Skin of body (tissue), 2 donors: ENCODE data around the gene VCX3A. TPM values are rescaled to one million over a fixed set of nuclear protein-coding genes. Genes with fewer than 3 reads are reported as not detected.
"Not testable (repeated sequence)": the region's sequence is repeated elsewhere in the genome, so short reads cannot be mapped to it uniquely, and the experiment has no call there.

Experiments
- DNase-seq: peaks from one replicate; lab custom pipeline; 2025; lab: John Stamatoyannopoulos, UW
- total RNA-seq: library from RNA; depleted of rRNA; stranded (reverse); fragments of >200 nt; gene quantifications from one replicate; pipeline ENCODE4 v1.2.3, GENCODE V29; 2014

Gene VCX3A
- total RNA-seq = not detected

DNA sequence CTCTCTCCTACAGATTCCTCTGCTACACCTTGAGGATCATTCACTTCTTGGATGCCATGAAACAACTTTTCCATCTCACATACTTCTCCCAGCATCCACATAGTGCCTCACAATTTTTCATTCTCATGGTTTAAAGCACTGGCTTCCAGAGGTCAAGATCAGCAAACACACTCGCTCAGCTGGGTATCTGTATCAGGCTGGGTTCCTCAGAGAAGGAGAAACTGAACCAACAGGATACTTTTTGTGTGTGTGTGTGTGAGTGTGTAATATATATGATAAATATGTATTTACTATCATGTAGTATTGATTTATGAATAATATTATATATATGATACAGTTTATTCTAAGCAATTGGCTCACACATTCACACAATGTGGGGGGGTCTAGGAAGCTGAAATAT is at the start of gene VCX3A:
Gene VCX3A, minus strand, starts transcription at position 101 of the 400 bp plus-strand sequence. CDS start 621 bp downstream, outside the sequence.
- DNase-seq = not testable (repeated sequence)

DNA sequence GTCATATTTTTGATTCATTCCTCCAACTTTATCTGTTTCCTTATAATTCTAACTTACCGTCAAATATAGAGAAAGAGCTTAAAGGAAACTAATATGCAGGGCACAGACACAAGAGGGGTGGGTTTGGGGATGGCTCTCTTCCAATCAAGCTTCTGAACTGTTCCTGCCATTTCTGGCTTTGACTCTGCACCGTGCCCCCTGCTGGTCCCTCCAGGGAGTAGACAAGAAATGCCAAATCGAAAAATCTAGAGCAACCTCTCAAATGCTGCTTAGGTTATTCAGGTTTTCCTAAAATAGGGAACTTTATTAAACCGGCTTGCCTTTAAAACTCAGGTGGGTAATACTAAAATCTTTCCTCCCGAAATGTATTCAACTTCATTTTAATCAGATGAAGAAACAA is 39.8 kb upstream of the VCX3A start:
- DNase-seq = no peak

DNA sequence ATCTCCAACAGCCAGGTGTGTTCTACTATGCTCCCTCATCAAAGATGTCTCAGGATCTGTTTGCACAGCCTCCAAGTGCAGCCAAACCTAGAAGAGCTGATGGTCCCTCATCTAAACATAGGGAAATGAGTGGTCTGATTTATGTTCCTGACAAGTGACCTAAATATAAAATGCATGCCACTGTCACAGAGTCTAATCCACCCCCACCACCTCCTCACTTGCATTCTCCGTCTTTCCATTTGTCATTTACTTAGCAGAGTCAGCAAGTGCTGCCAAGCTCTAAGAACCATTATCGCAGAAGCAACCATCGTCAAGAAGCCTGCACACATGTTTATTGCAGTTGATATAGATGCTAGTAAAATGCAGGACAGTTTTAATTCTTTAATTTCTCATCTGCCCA is 33.1 kb upstream of the VCX3A start:
- DNase-seq = no peak

DNA sequence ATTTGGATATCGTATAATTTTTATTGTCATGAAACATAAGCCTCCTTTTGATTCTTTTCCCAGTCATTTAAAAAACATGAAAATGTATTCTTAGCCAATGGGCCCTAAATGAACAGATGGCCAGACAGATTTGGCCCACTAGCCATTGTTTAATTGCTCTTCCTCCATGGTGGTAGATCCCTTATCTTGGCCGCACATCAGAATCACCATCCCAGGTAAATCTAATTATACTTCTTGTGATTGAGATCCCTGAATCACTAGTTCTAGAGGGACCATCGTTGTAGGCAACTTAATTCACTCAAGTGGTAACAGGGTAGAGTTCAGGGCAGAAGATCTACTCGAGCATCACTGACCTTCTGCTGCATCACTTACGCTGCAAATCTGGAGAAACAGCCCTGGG is 24.1 kb upstream of the VCX3A start:
- no peak for DNase-seq

DNA sequence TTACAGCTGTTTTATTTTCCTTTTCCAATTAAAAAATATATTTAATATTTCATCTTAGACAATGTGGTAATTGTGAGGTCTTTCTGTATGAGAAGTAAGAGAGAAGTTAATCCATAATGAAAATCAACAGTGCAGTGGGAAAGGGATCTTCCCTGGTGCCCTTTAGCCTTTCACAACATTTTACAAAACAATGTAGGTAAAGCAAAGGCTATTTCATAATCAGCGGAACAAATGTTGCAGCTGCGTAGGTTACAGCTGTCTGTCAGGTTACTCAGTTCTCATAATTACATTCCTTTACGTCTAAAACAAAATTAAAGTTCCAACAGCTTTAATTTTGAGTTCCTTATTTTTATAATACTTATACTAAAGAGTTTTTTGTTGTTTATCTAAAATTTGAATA is 22.8 kb upstream of the VCX3A start:
- no peak for DNase-seq

DNA sequence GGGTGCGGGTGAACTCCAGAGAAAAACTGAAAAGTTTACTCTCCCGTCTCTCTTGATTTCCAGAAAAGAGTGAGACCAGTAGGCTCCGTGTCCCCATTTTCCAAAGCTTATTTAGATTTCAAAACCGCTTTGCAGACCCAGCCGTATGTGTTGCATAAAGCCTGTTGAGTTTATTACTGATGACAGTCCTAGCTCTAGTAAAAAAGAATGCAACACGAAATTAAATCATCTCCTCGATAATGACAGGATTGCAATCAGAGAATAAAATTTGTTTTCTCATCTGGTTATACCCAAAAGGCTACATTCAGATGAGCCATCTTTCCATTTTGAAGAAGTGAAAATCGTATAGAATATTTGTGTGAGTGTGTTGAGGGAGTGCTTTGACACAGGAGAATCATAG is 16.1 kb upstream of the VCX3A start:
- DNase-seq = no peak

DNA sequence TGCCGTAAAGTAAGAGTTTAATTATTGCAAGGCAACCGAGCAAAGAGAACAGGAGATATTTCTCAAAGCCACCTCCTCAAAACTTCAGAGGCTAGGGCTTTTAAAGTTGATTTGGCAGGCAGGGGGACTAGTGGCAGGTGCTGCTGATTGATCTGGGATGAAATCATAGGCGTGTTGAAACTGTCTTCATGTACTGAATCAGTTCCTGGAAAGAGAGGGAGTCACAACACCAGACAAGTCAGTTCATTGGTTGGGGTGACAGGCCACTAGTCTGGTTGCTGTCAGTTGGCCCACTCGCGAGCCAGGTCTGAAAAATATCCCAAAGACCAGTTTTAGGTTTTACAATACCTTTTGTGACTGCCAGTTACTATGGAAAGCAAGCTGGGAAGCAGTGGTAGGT is 10.8 kb upstream of the VCX3A start:
- DNase-seq = no peak

DNA sequence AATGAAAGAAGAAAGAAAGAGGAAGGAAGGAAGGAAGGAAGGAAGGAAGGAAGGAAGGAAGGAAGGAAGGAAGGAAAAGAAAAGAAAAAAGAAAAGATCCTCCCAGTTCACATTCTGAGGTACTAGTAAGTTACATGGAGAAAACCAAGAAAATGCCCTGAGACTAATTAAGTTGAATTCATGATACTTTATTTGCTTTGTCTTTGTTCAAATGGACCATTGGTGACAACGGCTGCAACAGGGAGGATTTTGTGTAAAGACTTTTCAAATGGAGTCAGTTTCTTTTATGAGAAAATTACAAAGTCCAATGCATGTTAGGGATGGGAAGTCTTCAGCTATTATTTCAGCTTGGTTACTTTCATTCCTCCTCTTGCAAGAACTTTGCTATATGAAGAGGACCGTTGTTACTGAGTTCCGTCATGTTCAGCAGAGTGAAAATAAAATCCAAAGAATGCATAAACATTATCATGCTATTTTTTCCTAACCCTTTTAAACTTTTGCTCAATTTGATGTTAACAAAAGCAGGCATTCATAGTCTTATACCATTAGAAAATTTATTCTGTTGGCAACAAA is 8.3 kb downstream of the VCX3A start:
- DNase-seq = no peak

DNA sequence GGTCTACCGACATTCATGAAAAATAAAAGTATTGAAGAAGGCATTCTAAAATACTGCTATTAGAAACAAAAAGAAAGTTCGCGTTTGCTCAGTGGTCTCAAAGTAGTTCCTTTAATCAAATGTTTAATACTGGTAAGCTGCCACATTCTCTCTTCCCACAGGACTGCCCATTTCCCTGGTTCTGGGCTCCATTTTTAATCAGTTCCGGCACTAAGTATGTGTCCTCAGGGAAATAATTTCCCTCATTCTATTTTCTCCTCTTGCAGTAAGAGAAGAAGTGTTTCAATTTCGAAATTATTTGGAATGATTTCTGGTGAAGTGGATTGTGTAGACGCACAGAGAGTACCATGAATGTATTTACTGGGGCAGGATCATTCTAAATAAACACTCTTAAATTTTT is 17.5 kb downstream of the VCX3A start:
- DNase-seq = no peak

DNA sequence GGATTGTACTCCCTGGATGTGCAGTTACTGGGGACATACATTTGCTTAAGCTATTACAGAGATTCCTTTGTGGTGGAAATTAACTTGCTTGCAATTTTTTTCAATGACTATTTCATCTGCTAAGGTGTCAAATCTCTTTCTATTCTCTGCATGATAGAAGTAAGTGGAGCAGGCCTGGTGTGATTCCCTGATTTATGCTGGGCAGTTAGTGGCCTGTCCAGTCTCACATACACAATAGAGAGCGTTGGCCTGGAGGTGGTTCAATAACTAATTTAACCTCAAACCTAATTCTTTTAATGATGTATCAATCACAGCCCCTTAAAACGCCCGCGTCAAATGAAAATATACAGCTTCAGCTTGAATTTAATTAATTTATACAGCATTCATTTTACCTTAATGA is 28.5 kb downstream of the VCX3A start:
- no peak for DNase-seq

DNA sequence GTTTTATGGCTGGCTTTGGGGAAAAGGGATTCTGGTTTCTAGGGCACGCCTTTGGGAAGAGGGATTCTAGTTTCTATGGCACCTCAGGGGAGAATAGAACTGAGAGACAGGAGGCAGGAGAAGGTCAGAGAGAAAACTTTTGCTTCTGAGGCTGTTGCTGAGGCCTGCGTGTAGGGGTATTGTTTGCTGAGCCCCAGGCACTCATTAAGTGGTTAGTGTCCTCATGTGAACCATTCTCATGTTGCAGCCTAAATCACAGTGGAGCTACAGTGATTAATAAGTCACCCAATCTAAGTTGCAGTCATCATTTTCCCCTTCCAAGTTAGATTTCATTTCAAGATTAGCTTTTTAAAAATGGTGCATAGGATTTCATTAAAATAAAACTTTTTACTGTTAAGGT is 29.0 kb downstream of the VCX3A start:
- no peak for DNase-seq

DNA sequence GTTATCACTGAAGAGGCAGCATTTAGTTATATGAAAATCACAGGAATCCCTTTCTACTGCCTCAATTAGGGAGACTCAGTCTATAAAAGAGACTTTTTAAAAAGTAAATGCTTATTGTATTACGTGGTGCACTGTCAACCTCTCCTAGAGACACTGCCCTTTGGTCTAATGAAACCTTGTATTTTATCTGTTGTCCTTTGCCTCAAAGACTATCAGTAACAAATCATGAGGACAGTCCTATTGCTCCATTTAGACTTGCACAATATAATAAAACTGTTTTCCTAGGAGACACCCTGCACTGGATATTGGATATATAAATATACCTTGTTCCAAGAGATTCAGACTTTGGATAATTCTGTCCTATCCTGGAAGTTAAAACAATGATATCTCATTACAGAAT is 34.2 kb downstream of the VCX3A start:
- no peak for DNase-seq

DNA sequence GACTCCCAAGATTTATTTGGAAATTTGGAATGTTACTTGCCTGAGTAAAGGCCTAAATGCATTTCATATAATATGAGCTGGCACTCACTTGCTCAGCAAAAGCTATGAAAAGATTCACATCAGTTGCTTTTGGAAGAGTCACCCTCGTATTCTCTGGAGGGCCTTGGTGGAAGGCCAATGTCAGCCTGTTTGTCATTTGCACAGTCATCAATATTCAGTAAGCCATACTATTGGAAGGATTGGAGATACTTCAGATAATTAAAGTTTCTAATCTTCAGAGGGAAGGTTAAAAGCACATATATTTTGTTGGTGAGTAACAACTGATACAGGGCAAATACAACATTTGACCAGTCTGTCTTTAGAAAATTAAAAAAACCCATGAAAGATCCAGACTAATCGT is 36.6 kb downstream of the VCX3A start:
- no peak for DNase-seq
